Panc1 (cell line): ENCODE data around the gene ADARB2. TPM values are rescaled to one million over a fixed set of nuclear protein-coding genes. Genes with fewer than 3 reads are reported as not detected.

Experiments used
- ATAC-seq: fragments of 200-7000 bp; cut with Tn5 transposase; 2 replicates; pipeline ENCODE4 v1.9.1; 2020; ENCODE audit warnings: mild to moderate bottlenecking, moderate library complexity
- BruUV-seq: library from RNA; stranded (reverse); fragments of 400-500 nt; replicated peaks from 2 replicates; lab custom pipeline; 2021; lab: Mats Ljungman, UMichigan
- CTCF ChIA-PET: fragments of 300-600 bp; sonication (Branson Sonifier 250); formaldehyde crosslinking; loops from one replicate; lab custom pipeline; 2022; ENCODE audit warnings: antibody characterized with exemption; lab: Charles Lee
- POLR2A ChIA-PET: fragments of 300-600 bp; sonication (Branson Sonifier 250); formaldehyde crosslinking; loops from one replicate; lab custom pipeline; 2022; ENCODE audit warnings: antibody characterized with exemption; lab: Charles Lee
- DNase-seq: peaks from one replicate; pipeline ENCODE4 v3.0.0-alpha.2; 2010; ENCODE audit warnings: low read depth, low spot score
- H3K27ac ChIP-seq: 2 replicates; pipeline ENCODE4 v1.5.1; 2011; ENCODE audit warnings: mild to moderate bottlenecking, low read length, inconsistent platforms
- H3K27me3 ChIP-seq: fragments of 200-500 bp; sonication (Bioruptor generic); 2 replicates; pipeline ENCODE4 v1.6.0; 2014; ENCODE audit warnings: low read length, inconsistent platforms; ENCODE audit not compliant: control insufficient read depth, insufficient read depth
- H3K36me3 ChIP-seq: fragments of 200-500 bp; sonication (Bioruptor generic); 2 replicates; pipeline ENCODE4 v1.5.1; 2014; ENCODE audit warnings: inconsistent platforms, mild to moderate bottlenecking, low read length, moderate library complexity; ENCODE audit not compliant: control insufficient read depth, insufficient read depth
- H3K4me1 ChIP-seq: 2 replicates; pipeline ENCODE4 v1.5.1; 2011; ENCODE audit warnings: inconsistent platforms, mild to moderate bottlenecking, low read length, moderate library complexity; ENCODE audit not compliant: control insufficient read depth, insufficient read depth
- H3K4me3 ChIP-seq, 2 experiments: 2 replicates each; pipeline ENCODE4 v1.5.1; 2011 to 2012; ENCODE audit warnings: low read depth in 2 of 2, low read length in 2 of 2, mild to moderate bottlenecking in 2 of 2, inconsistent platforms in 1 of 2, moderate library complexity in 1 of 2
- H3K9me3 ChIP-seq: fragments of 200-500 bp; sonication (Bioruptor generic); 2 replicates; pipeline ENCODE4 v1.5.1; 2014; ENCODE audit warnings: low read depth, mild to moderate bottlenecking, inconsistent platforms, low read length, moderate library complexity; ENCODE audit not compliant: control insufficient read depth, insufficient read depth
- CTCF ChIP-seq: fragments of 450-650 bp; IDR thresholded peaks from 2 replicates; pipeline ENCODE4 v1.5.1; 2017; ENCODE audit warnings: mild to moderate bottlenecking
- POLR2AphosphoS5 ChIP-seq: IDR thresholded peaks from 2 replicates; pipeline ENCODE4 v1.6.1; 2012; ENCODE audit warnings: mild to moderate bottlenecking, low read depth, low read length, moderate library complexity
- REST ChIP-seq, 2 experiments: IDR thresholded peaks; 2 replicates each; pipeline ENCODE4 v1.6.1; 2011 to 2012; ENCODE audit warnings: low read depth in 2 of 2, control low read depth in 1 of 2, low read length in 1 of 2, mild to moderate bottlenecking in 1 of 2, moderate library complexity in 1 of 2; ENCODE audit not compliant: insufficient read depth in 1 of 2
- SIN3A ChIP-seq: IDR thresholded peaks from 2 replicates; pipeline ENCODE4 v1.6.1; 2012; ENCODE audit warnings: low read depth, mild to moderate bottlenecking, low read length, moderate library complexity, borderline replicate concordance; ENCODE audit not compliant: insufficient read depth
- TCF7L2 ChIP-seq: IDR thresholded peaks from 2 replicates; pipeline ENCODE4 v1.6.1; 2011; ENCODE audit warnings: mild to moderate bottlenecking, low read depth, low read length, inconsistent platforms
- in situ Hi-C: cut with HindIII; loops from 2 replicates; pipeline ENCODE4 v1.10.0; 2016; ENCODE audit warnings: low sequenced_read_pairs, low pct_unique_long_range_greater_than_20kb
- intact Hi-C: fragments of 100-400 bp; cut with micrococcal nuclease; formaldehyde crosslinking; loops from one replicate; pipeline ENCODE4 v1.10.0; 2022; ENCODE audit not compliant: unreplicated experiment
- total RNA-seq: library from RNA; stranded (reverse); gene quantifications from one replicate; pipeline ENCODE4 v1.2.1, GENCODE V29; 2021; ENCODE audit not compliant: unreplicated experiment

The ADARB2 gene
- total RNA-seq, 1 experiment from 2014 or later, result 0.31 TPM

- DNase-seq (no peak), ATAC-seq (no peak)
- CTCF ChIA-PET, result no interaction called here
- Histone ChIP-seq H3K27me3 (no peaks in the 10 kb centered on the region), H3K27ac (no peak overlapping the region), H3K36me3 (no peaks in the 10 kb centered on the region), H3K9me3 (no peaks in the 10 kb centered on the region), H3K4me1 (no peaks in the 10 kb centered on the region), H3K4me3 (no peak overlapping the region)
- TF ChIP-seq CTCF, result no peak
- no peak for TF ChIP-seq SIN3A
- no peak for TF ChIP-seq TCF7L2
- no peak for TF ChIP-seq REST (IDR thresholded peaks at IDR 0.05; ENCODE audit: insufficient read depth in 1 of 2, low read depth in 2 of 2, low read length in 1 of 2)
- no peak for TF ChIP-seq POLR2AphosphoS5
- intact Hi-C loops, result no loop called here
- POLR2A ChIA-PET, result no interaction called here
- BruUV-seq, result no TSS peak
- in situ Hi-C loops, result no loop called here
Measured at GRCh38 chr10:1177936-1178335, 559.4 kb downstream of the ADARB2 start.

- no peaks in the 10 kb centered on the region for H3K36me3 ChIP-seq
- no peak for DNase-seq
- no peaks in the 10 kb centered on the region for H3K4me1 ChIP-seq
- H3K9me3 ChIP-seq, result no peaks in the 10 kb centered on the region
- POLR2A ChIA-PET, result no interaction called here
- no peak overlapping the region for H3K27ac ChIP-seq
- no peak for TF ChIP-seq REST (IDR thresholded peaks at IDR 0.05; ENCODE audit: insufficient read depth in 1 of 2, low read depth in 2 of 2, low read length in 1 of 2)
- TF ChIP-seq SIN3A, result no peak
- TF ChIP-seq POLR2AphosphoS5, result no peak
- TF ChIP-seq TCF7L2, result no peak
- no peak for TF ChIP-seq CTCF
- H3K27me3 ChIP-seq, result no peaks in the 10 kb centered on the region
- no peak overlapping the region for H3K4me3 ChIP-seq
- BruUV-seq, result no TSS peak
- intact Hi-C loops, result no loop called here
- ATAC-seq, result no peak
- in situ Hi-C loops, result no loop called here
- CTCF ChIA-PET, result no interaction called here
Measured at GRCh38 chr10:1175956-1176565, 561.3 kb downstream of the ADARB2 start.
